ENCODE measurements around the gene GPR151.

Gene GPR151

GRCh38 chr5:146519554-146519953 lies 3.6 kb upstream of the GPR151 start:
- no peak for FAIRE-seq

GRCh38 chr5:146515473-146516150 lies 378 bp downstream of the GPR151 start:
- FAIRE-seq: no peak

GRCh38 chr5:146514575-146514974 lies 1.4 kb downstream of the GPR151 start:
- no peak for FAIRE-seq

- FAIRE-seq: no peak
Measured at GRCh38 chr5:146513462-146513861, 2.5 kb downstream of the GPR151 start.

GRCh38 chr5:146510559-146511125 lies 5.3 kb downstream of the GPR151 start:
- no peak for FAIRE-seq

GRCh38 chr5:146507428-146507827 lies 8.6 kb downstream of the GPR151 start:
- no peak for FAIRE-seq

GRCh38 chr5:146499680-146500079 lies 16.3 kb downstream of the GPR151 start:
- FAIRE-seq: no peak

- no peak for FAIRE-seq
Measured at GRCh38 chr5:146494656-146495055, 21.3 kb downstream of the GPR151 start.

- no peak for FAIRE-seq
Measured at GRCh38 chr5:146490089-146490843, 25.7 kb downstream of the GPR151 start.

GRCh38 chr5:146484714-146485391 lies 31.1 kb downstream of the GPR151 start:
- no peak for FAIRE-seq

- FAIRE-seq: no peak
Measured at GRCh38 chr5:146482775-146483174, 33.2 kb downstream of the GPR151 start.

- FAIRE-seq: no peak
Measured at GRCh38 chr5:146475906-146476305, 40.1 kb downstream of the GPR151 start.

- FAIRE-seq: no peak
Measured at GRCh38 chr5:146475190-146475780, 40.7 kb downstream of the GPR151 start.

GRCh38 chr5:146474065-146474464 lies 41.9 kb downstream of the GPR151 start:
- FAIRE-seq: no peak

GRCh38 chr5:146467760-146468159 lies 48.2 kb downstream of the GPR151 start:
- FAIRE-seq: no peak

GRCh38 chr5:146466521-146467349 lies 49.3 kb downstream of the GPR151 start:
- peak; percentile 88 for FAIRE-seq

GRCh38 chr5:146463446-146463845 lies 52.5 kb downstream of the GPR151 start:
- no peak for FAIRE-seq
